Measurements from ENCODE around the gene SV2A. TPM values are rescaled to one million over a fixed set of nuclear protein-coding genes. Genes with fewer than 3 reads are reported as not detected.

The SV2A gene
- total RNA-seq, 1 experiment from 2014 or later: 47.1 TPM

DNA sequence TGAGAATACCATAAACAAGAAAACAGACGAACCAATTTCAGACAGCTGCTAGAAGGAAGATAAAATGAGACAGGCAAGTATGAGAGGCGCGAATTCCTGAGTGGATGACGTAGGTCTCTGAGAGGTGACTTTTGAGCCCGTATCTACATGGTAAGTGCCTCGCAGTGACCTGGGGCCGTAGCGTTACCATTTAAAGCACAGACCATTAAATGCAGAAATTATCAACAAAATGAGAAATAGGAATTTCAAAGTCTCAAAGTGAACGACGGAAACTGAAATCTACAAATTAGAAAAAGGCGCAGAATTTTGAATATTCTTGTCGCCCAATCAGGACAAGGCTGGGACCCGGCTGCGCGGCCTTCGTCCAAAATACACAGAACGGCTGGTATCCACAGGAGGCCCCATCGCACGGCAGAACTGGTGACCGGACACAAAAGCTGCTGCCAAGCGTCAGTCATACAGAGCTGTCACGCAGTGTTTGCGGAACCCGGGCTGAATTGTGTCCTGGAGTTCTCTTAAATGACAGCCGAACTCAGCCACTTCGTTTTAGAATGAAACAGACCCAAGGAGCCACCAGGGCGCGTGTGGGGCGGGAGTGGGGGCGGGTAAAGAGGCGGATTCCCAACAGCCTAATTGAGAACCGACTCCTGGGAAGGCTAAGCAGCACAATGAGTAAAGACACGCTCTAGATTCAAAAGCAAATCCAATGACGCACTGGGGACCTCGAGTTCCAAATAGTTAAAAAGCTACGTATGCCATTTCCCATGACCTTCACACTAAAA is 32.1 kb downstream of the SV2A start (continued):
- TF ChIP-seq, protein P1, sequence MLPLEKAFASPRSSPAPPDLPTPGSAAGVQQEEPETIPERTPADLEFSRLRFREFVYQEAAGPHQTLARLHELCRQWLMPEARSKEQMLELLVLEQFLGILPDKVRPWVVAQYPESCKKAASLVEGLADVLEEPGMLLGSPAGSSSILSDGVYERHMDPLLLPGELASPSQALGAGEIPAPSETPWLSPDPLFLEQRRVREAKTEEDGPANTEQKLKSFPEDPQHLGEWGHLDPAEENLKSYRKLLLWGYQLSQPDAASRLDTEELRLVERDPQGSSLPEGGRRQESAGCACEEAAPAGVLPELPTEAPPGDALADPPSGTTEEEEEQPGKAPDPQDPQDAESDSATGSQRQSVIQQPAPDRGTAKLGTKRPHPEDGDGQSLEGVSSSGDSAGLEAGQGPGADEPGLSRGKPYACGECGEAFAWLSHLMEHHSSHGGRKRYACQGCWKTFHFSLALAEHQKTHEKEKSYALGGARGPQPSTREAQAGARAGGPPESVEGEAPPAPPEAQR (CRISPR knock-in tag; IDR thresholded peaks at IDR 0.05): no peak
- TF ChIP-seq, protein P2, sequence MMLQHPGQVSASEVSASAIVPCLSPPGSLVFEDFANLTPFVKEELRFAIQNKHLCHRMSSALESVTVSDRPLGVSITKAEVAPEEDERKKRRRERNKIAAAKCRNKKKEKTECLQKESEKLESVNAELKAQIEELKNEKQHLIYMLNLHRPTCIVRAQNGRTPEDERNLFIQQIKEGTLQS (CRISPR knock-in tag; conservative IDR thresholded peaks at IDR 0.05): 0 out of 2 replicates have a peak, but pooled peaks have one; percentile 19
- TF ChIP-seq FOXP1 (CRISPR knock-in tag; IDR thresholded peaks at IDR 0.05; ENCODE audit: borderline replicate concordance) (0 out of 2 replicates have a peak, but pooled peaks have one; percentile 8), ZNF219 (CRISPR knock-in tag; IDR thresholded peaks at IDR 0.05; ENCODE audit: borderline replicate concordance) (no peak), FOXK1 (CRISPR knock-in tag; IDR thresholded peaks at IDR 0.05) (no peak), CREM (CRISPR knock-in tag; IDR thresholded peaks at IDR 0.05) (no peak)
- TF ChIP-seq, protein P3, sequence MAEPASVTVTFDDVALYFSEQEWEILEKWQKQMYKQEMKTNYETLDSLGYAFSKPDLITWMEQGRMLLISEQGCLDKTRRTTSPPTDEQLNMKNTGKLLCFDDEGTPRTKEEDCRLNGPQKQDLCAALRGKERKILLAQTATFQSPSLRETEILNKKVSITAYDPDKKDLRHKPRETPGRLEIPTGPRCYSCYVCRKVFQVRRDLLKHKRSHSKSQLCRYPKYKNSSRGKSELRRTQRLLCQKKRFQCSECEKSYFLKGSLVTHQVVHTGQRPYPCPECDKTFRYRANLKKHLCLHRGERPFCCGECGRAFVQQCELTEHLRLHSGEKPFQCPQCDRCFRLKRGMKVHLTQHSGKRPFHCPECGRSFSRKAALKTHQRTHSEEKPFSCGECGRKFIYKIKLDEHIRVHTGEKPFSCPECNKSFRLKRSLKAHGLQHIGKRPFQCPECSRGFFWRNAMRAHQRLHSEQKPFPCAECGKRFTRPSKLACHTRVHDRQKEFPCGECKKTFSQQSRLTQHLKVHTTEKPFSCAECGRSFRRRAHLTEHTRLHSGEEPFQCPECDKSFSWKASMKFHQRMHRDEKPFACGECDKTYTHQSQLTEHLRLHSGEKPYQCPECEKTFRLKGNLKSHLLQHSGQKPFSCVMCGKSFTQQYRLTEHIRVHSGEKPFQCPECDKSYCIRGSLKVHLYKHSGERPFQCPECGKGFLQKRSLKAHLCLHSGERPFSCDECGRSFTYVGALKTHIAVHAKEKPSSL (CRISPR knock-in tag; conservative IDR thresholded peaks at IDR 0.05): peak; percentile 92

DNA sequence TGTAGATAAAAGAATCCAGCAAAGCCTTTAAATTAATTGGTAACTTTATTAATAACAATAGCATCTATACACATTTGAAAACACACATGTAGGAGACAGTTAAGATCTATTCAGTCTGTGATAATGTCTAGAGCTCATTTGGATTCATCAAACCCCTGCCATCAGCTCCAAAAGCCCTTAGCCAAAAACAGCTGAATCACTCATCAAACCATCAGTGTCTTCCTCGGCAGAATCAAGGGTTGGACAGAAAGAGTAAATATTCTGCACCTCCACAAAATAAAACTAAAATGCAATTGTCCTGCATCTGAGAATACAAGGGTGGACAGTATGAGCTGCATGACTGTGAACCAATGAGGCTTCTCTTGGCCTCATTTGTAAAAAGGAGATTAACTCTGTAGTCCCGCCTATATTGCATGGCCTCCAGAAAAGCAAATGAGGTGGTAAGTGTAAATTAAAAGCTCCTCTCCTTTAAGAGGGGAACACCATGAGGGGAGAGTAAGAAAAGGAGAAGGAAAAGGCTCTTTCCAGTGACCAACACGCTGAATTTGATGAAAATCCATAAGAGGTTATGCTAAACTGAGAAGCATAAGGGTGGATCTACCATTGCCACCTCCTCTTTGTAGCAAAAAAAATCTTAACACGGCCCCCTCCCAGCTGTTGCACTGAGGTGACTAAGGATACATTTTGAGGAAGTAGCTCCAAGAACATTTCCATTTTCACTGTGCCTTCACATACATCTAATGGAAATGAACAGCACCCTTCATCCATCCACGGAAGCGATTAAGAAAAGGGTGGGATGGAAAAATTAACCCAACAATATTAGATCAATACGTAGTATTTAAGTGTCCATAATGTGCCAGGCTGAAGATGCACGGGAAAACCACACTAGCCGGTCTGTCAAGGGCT is 33.0 kb downstream of the SV2A start:
- H3K4me3 Mint-ChIP-seq: no peak overlapping the region
- H3K4me1 Mint-ChIP-seq: peaks cover 3% of the 10 kb centered on the region
- ChIA-PET POLR2A (interaction anchor here (1.0 to 6.1 kb wide), 7 partner anchors 15 to 278 kb away, joined by 3 to 51 read pairs (median 27); partner anchors contain the start of genes BOLA1, OTUD7B and VPS45), CTCF (interaction anchor here (1.3 to 1.8 kb wide), 2 partner anchors 281 to 303 kb away, joined by 5 to 6 read pairs; no protein-coding TSS in a partner anchor)
- DNase-seq (ENCODE audit: low spot score) (no peak), ATAC-seq (no peak)
- no peaks in the 10 kb centered on the region for H3K27me3 Mint-ChIP-seq (ENCODE audit: low read depth)
- H3K27ac Mint-ChIP-seq: no peak overlapping the region
- no peaks in the 10 kb centered on the region for H3K36me3 Mint-ChIP-seq
- H3K9me3 Mint-ChIP-seq: no peaks in the 10 kb centered on the region
- TF ChIP-seq, protein P4, sequence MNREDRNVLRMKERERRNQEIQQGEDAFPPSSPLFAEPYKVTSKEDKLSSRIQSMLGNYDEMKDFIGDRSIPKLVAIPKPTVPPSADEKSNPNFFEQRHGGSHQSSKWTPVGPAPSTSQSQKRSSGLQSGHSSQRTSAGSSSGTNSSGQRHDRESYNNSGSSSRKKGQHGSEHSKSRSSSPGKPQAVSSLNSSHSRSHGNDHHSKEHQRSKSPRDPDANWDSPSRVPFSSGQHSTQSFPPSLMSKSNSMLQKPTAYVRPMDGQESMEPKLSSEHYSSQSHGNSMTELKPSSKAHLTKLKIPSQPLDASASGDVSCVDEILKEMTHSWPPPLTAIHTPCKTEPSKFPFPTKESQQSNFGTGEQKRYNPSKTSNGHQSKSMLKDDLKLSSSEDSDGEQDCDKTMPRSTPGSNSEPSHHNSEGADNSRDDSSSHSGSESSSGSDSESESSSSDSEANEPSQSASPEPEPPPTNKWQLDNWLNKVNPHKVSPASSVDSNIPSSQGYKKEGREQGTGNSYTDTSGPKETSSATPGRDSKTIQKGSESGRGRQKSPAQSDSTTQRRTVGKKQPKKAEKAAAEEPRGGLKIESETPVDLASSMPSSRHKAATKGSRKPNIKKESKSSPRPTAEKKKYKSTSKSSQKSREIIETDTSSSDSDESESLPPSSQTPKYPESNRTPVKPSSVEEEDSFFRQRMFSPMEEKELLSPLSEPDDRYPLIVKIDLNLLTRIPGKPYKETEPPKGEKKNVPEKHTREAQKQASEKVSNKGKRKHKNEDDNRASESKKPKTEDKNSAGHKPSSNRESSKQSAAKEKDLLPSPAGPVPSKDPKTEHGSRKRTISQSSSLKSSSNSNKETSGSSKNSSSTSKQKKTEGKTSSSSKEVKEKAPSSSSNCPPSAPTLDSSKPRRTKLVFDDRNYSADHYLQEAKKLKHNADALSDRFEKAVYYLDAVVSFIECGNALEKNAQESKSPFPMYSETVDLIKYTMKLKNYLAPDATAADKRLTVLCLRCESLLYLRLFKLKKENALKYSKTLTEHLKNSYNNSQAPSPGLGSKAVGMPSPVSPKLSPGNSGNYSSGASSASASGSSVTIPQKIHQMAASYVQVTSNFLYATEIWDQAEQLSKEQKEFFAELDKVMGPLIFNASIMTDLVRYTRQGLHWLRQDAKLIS (CRISPR knock-in tag; IDR thresholded peaks at IDR 0.05; ENCODE audit: borderline replicate concordance): no peak
- no peak for TF ChIP-seq ZNF263 (CRISPR knock-in tag; IDR thresholded peaks at IDR 0.05; ENCODE audit: low read depth)
- TF ChIP-seq, protein P5, sequence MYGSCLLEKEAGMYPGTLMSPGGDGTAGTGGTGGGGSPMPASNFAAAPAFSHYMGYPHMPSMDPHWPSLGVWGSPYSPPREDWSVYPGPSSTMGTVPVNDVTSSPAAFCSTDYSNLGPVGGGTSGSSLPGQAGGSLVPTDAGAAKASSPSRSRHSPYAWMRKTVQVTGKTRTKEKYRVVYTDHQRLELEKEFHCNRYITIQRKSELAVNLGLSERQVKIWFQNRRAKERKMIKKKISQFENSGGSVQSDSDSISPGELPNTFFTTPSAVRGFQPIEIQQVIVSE (CRISPR knock-in tag; IDR thresholded peaks at IDR 0.05; ENCODE audit: borderline replicate concordance): no peak
- no peak for TF ChIP-seq RELA (CRISPR knock-in tag; IDR thresholded peaks at IDR 0.05; ENCODE audit: borderline replicate concordance)
- TF ChIP-seq, protein P6, sequence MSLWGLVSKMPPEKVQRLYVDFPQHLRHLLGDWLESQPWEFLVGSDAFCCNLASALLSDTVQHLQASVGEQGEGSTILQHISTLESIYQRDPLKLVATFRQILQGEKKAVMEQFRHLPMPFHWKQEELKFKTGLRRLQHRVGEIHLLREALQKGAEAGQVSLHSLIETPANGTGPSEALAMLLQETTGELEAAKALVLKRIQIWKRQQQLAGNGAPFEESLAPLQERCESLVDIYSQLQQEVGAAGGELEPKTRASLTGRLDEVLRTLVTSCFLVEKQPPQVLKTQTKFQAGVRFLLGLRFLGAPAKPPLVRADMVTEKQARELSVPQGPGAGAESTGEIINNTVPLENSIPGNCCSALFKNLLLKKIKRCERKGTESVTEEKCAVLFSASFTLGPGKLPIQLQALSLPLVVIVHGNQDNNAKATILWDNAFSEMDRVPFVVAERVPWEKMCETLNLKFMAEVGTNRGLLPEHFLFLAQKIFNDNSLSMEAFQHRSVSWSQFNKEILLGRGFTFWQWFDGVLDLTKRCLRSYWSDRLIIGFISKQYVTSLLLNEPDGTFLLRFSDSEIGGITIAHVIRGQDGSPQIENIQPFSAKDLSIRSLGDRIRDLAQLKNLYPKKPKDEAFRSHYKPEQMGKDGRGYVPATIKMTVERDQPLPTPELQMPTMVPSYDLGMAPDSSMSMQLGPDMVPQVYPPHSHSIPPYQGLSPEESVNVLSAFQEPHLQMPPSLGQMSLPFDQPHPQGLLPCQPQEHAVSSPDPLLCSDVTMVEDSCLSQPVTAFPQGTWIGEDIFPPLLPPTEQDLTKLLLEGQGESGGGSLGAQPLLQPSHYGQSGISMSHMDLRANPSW (CRISPR knock-in tag; conservative IDR thresholded peaks at IDR 0.05; ENCODE audit: low read depth): no peak
- TF ChIP-seq, protein P7, sequence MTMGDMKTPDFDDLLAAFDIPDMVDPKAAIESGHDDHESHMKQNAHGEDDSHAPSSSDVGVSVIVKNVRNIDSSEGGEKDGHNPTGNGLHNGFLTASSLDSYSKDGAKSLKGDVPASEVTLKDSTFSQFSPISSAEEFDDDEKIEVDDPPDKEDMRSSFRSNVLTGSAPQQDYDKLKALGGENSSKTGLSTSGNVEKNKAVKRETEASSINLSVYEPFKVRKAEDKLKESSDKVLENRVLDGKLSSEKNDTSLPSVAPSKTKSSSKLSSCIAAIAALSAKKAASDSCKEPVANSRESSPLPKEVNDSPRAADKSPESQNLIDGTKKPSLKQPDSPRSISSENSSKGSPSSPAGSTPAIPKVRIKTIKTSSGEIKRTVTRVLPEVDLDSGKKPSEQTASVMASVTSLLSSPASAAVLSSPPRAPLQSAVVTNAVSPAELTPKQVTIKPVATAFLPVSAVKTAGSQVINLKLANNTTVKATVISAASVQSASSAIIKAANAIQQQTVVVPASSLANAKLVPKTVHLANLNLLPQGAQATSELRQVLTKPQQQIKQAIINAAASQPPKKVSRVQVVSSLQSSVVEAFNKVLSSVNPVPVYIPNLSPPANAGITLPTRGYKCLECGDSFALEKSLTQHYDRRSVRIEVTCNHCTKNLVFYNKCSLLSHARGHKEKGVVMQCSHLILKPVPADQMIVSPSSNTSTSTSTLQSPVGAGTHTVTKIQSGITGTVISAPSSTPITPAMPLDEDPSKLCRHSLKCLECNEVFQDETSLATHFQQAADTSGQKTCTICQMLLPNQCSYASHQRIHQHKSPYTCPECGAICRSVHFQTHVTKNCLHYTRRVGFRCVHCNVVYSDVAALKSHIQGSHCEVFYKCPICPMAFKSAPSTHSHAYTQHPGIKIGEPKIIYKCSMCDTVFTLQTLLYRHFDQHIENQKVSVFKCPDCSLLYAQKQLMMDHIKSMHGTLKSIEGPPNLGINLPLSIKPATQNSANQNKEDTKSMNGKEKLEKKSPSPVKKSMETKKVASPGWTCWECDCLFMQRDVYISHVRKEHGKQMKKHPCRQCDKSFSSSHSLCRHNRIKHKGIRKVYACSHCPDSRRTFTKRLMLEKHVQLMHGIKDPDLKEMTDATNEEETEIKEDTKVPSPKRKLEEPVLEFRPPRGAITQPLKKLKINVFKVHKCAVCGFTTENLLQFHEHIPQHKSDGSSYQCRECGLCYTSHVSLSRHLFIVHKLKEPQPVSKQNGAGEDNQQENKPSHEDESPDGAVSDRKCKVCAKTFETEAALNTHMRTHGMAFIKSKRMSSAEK (CRISPR knock-in tag; IDR thresholded peaks at IDR 0.05; ENCODE audit: borderline replicate concordance): no peak
- no peak for TF ChIP-seq ZNF671 (CRISPR knock-in tag; IDR thresholded peaks at IDR 0.05)
